Activated CD8-positive, alpha-beta T cell treated with anti-CD3 and anti-CD28 coated beads, Interleukin-2, amount 10 ng/mL, durations not matched to agents 7 days and 5 days (primary cell): ENCODE data around the gene MED15. TPM values are rescaled to one million over a fixed set of nuclear protein-coding genes. Genes with fewer than 3 reads are reported as not detected.

Experiments used
- ATAC-seq: fragments of 150-1000 bp; cut with Tn5 transposase; one replicate; pipeline ENCODE4 v1.10.0; 2021; ENCODE audit warnings: moderate library complexity
- CTCF ChIA-PET: fragments of 350-600 bp; sonication (Branson Sonifier 250); formaldehyde crosslinking; loops from one replicate; lab custom pipeline; 2021; ENCODE audit warnings: antibody characterized with exemption; lab: Charles Lee
- POLR2A ChIA-PET: fragments of 350-600 bp; sonication (Branson Sonifier 250); formaldehyde crosslinking; loops from one replicate; lab custom pipeline; 2021; ENCODE audit warnings: antibody characterized with exemption; lab: Charles Lee
- DNase-seq: peaks from one replicate; pipeline ENCODE4 v3.0.0-alpha.2; 2020
- H3K27ac Mint-ChIP-seq: one replicate; pipeline ENCODE4 v1.8.0; 2021; ENCODE audit warnings: mild to moderate bottlenecking, mixed read lengths
- H3K27me3 Mint-ChIP-seq: one replicate; pipeline ENCODE4 v1.8.0; 2021; ENCODE audit warnings: low read depth, mixed read lengths
- H3K36me3 Mint-ChIP-seq: one replicate; pipeline ENCODE4 v1.8.0; 2021; ENCODE audit warnings: low read depth, mixed read lengths
- H3K4me1 Mint-ChIP-seq: one replicate; pipeline ENCODE4 v1.8.0; 2021; ENCODE audit warnings: low read depth, mixed read lengths
- H3K4me3 Mint-ChIP-seq: one replicate; pipeline ENCODE4 v1.8.0; 2021; ENCODE audit warnings: mild to moderate bottlenecking, mixed read lengths
- H3K9me3 Mint-ChIP-seq: one replicate; pipeline ENCODE4 v1.8.0; 2022; ENCODE audit warnings: mixed read lengths; ENCODE audit not compliant: insufficient read depth
- total RNA-seq, 2 experiments: library from RNA; stranded (reverse); gene quantifications; one replicate each; pipeline ENCODE4 v1.2.3, GENCODE V29; 2021

Gene MED15
- total RNA-seq, 2 experiments from 2014 or later, result 155 to 161 TPM

DNA sequence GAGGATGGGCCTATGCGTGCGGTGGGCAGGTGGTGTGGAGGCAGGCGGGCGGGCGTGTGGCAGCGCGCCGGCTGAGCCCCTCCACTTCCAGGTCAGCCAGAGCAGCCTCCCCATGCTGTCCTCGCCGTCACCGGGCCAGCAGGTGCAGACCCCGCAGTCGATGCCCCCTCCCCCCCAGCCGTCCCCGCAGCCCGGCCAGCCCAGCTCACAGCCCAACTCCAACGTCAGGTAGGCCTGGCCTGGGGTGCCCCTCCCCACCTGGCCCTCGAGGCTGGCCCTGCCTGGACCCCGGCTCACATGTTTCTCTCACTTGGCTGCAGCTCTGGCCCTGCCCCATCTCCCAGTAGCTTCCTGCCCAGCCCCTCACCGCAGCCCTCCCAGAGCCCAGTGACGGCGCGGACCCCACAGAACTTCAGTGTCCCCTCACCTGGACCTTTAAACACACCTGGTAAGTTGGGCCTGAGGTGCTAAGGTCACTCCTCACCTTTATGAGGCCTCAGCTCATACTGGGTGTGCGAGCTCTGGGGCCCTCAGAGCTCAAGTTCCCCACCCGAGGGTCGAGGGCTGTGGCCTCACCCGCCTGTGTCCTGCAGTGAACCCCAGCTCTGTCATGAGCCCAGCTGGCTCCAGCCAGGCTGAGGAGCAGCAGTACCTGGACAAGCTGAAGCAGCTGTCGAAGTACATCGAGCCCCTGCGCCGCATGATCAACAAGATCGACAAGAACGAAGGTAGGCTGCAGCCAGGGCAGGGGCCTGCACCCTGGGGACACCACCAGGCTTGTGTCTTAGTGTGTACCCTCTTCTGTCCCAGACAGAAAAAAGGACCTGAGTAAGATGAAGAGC, 75.3 kb downstream of the MED15 start:
- no peaks in the 10 kb centered on the region for H3K27me3 Mint-ChIP-seq
- no peak overlapping the region for H3K4me3 Mint-ChIP-seq
- no peaks in the 10 kb centered on the region for H3K9me3 Mint-ChIP-seq
- ChIA-PET POLR2A (no interaction called here), CTCF (interaction anchor here (1.6 to 1.8 kb wide), 2 partner anchors 18 to 31 kb away, joined by 3 to 7 read pairs; no protein-coding TSS in a partner anchor)
- H3K27ac Mint-ChIP-seq, result no peak overlapping the region
- H3K4me1 Mint-ChIP-seq, result peaks cover 5% of the 10 kb centered on the region
- H3K36me3 Mint-ChIP-seq, result peaks cover 41% of the 10 kb centered on the region
- DNase-seq (no peak), ATAC-seq (no peak)

DNA sequence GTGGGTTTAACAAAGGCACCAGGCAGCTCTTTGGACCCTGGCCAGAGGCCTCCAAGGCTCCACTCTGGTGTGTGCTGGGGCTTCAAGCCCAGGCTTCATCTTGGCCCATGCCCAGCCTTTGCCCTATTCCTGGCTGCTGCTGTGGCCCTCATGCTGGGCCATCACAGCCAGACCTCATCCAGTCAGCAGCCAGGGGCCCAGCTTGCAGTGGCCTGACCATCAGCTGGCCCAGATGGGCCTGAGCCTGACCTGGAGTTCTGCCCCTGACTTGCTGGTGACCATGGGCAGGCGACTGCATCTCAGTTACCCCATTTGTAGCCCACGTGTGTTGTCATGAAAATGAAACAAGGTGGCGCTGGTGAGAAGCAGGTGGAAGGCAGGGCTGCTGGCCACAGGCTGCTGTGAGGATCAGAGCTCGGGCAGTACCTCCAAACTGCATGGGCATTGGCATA, 76.1 kb downstream of the MED15 start:
- no peaks in the 10 kb centered on the region for H3K27me3 Mint-ChIP-seq
- CTCF ChIA-PET, result interaction anchor here (1.3 to 1.8 kb wide), 3 partner anchors 14 to 32 kb away, joined by 3 to 7 read pairs (median 6); no protein-coding TSS in a partner anchor
- peaks cover 5% of the 10 kb centered on the region for H3K4me1 Mint-ChIP-seq
- DNase-seq, result no peak
- no peak overlapping the region for H3K4me3 Mint-ChIP-seq
- H3K9me3 Mint-ChIP-seq, result no peaks in the 10 kb centered on the region
- no peak for ATAC-seq
- peaks cover 40% of the 10 kb centered on the region for H3K36me3 Mint-ChIP-seq
- POLR2A ChIA-PET, result interaction anchor here (0.7 kb wide), 1 partner anchor 1142 kb away, joined by 4 read pairs; no protein-coding TSS in a partner anchor
- no peak overlapping the region for H3K27ac Mint-ChIP-seq

DNA sequence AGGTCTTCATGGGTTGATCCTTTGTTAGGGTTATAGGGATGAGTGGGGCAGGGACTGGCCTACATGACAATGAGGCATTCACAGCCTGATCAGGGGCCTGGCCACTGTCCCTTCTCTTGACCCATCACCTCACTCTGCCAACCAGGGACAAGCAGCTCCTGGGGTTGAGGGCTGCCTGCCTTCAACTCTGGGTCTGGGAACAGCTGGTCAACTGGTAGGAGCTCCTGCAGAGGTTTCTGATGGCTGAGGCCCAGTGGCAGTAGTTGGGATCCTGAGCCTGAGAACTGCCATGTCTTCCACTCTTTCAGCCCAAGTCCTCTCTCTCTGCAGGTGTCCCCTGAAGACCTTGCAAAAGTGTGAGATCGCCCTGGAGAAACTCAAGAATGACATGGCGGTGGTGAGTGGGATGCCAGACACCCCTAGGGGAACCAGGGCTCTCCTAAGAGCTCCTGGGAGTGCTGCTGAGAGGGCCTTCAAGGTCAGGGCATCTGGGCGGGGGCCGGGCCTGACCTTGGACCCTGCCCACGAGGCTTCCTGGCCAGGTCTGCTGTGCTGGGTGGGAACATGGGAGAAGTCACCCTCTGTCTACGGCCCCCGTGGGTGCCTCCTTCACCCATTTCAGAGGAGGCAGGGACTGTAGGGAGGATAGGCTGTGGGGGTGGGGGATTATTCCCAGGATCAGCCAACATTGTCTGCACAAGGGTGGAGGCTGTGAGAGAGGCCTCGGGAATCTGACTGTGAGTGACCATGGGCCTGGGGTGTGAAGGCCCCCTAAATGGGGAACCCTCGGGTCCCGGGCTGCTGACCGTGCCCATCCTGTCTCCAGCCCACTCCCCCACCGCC, 76.8 kb downstream of the MED15 start:
- H3K4me1 Mint-ChIP-seq, result peaks cover 5% of the 10 kb centered on the region
- no peaks in the 10 kb centered on the region for H3K27me3 Mint-ChIP-seq
- CTCF ChIA-PET, result interaction anchor here (1.3 to 1.8 kb wide), 3 partner anchors 15 to 33 kb away, joined by 3 to 7 read pairs (median 6); no protein-coding TSS in a partner anchor
- peak overlapping the region; percentile 25 for H3K27ac Mint-ChIP-seq
- H3K36me3 Mint-ChIP-seq, result peaks cover 37% of the 10 kb centered on the region
- no peak for DNase-seq
- ATAC-seq, result no peak
- H3K9me3 Mint-ChIP-seq, result no peaks in the 10 kb centered on the region
- POLR2A ChIA-PET, result interaction anchor here (0.7 to 1.0 kb wide), 2 partner anchors 10 to 1141 kb away, joined by 3 to 4 read pairs; no protein-coding TSS in a partner anchor
- H3K4me3 Mint-ChIP-seq, result no peak overlapping the region

DNA sequence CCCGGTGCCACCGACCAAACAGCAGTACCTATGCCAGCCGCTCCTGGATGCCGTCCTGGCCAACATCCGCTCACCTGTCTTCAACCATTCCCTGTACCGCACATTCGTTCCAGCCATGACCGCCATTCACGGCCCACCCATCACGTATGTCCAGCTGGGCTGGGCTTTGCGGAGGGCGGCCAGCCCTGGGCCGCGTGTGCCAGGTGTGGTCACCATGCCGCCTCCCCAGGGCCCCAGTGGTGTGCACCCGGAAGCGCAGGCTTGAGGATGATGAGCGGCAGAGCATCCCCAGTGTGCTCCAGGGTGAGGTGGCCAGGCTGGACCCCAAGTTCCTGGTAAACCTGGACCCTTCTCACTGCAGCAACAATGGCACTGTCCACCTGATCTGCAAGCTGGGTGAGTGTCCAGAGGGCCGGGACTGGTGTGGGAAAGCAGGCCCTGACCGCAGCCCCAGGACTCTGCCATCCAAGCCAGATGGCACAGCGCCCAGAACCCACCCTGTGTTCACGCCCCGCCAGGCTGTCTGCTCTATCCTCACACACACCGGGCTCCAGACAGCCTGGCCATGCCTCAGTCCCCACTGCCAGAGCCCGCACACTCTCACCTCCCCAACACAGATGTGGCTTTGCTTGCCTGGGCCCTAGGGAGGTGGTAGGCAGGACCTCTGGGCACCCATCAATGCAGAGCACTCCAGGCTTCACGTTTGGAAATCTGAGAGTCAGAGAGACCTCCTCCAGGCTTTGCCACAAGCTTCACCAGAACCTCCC, 77.6 kb downstream of the MED15 start:
- Mint-ChIP-seq H3K9me3 (no peaks in the 10 kb centered on the region), H3K4me3 (no peak overlapping the region), H3K4me1 (peaks cover 4% of the 10 kb centered on the region), H3K27me3 (no peaks in the 10 kb centered on the region), H3K36me3 (peaks cover 32% of the 10 kb centered on the region), H3K27ac (no peak overlapping the region)
- POLR2A ChIA-PET, result interaction anchor here (1.0 kb wide), 1 partner anchor 9 kb away, joined by 3 read pairs; no protein-coding TSS in a partner anchor
- CTCF ChIA-PET, result interaction anchor here (1.2 kb wide), 1 partner anchor 21 kb away, joined by 3 read pairs; no protein-coding TSS in a partner anchor
- DNase-seq (no peak), ATAC-seq (no peak)

DNA sequence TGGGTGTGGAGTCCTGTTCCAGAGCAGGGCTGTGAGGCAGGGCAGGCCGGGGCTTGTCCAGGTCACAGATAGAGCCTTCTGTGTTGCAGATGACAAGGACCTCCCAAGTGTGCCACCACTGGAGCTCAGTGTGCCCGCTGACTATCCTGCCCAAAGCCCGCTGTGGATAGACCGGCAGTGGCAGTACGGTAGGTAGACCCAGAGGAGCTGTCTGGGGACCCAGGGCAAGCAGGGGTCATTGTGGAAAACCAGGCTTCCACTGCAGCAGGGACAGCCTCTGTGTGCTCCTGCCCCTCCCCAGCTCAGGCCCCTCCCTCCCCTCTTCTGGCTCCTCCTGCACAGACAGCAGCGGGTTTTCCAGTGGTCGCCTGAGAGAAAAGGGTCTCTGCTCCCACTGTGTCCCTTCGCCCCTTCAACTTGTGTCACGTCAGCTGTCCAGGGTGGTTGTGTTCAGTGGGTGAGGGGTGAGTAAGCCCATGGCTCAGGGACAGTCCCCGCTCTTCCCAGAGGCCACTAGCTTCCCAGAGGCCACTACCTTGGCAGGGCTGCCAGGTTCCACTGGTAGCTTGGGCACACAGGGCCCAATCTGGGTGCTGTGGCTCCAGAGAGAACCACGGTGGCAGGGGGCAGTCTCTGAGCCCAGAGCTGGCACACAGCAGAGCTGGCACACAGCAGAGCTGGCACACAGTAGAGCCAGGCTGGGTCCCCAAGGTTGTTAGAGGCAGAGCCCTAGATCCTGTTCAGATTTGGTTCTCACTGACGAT, 78.4 kb downstream of the MED15 start:
- H3K4me1 Mint-ChIP-seq, result no peaks in the 10 kb centered on the region
- no peaks in the 10 kb centered on the region for H3K9me3 Mint-ChIP-seq
- DNase-seq (no peak), ATAC-seq (no peak)
- H3K4me3 Mint-ChIP-seq, result no peak overlapping the region
- no peaks in the 10 kb centered on the region for H3K27me3 Mint-ChIP-seq
- CTCF ChIA-PET, result interaction anchor here (1.1 to 1.2 kb wide), 2 partner anchors 16 to 21 kb away, joined by 3 to 4 read pairs; no protein-coding TSS in a partner anchor
- no peak overlapping the region for H3K27ac Mint-ChIP-seq
- POLR2A ChIA-PET, result no interaction called here
- H3K36me3 Mint-ChIP-seq, result peaks cover 29% of the 10 kb centered on the region

DNA sequence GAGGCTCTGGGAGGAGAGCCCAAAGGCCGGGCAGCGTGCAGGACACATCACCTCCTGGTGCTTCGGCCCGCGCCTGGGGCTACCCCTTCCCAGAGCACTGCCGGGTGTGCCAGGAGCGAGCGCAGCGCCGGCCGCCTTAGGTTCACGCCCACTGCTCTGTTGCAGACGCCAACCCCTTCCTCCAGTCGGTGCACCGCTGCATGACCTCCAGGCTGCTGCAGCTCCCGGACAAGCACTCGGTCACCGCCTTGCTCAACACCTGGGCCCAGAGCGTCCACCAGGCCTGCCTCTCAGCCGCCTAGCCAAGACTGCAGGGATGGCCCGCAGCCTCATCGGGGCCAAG, 79.0 kb downstream of the MED15 start:
- Mint-ChIP-seq H3K36me3 (peaks cover 29% of the 10 kb centered on the region), H3K4me3 (no peak overlapping the region), H3K9me3 (no peaks in the 10 kb centered on the region), H3K27me3 (no peaks in the 10 kb centered on the region), H3K4me1 (no peaks in the 10 kb centered on the region), H3K27ac (no peak overlapping the region)
- DNase-seq, result no peak
- CTCF ChIA-PET, result interaction anchor here (1.1 to 1.2 kb wide), 2 partner anchors 17 to 22 kb away, joined by 3 to 4 read pairs; no protein-coding TSS in a partner anchor
- POLR2A ChIA-PET, result no interaction called here
- ATAC-seq, result no peak

DNA sequence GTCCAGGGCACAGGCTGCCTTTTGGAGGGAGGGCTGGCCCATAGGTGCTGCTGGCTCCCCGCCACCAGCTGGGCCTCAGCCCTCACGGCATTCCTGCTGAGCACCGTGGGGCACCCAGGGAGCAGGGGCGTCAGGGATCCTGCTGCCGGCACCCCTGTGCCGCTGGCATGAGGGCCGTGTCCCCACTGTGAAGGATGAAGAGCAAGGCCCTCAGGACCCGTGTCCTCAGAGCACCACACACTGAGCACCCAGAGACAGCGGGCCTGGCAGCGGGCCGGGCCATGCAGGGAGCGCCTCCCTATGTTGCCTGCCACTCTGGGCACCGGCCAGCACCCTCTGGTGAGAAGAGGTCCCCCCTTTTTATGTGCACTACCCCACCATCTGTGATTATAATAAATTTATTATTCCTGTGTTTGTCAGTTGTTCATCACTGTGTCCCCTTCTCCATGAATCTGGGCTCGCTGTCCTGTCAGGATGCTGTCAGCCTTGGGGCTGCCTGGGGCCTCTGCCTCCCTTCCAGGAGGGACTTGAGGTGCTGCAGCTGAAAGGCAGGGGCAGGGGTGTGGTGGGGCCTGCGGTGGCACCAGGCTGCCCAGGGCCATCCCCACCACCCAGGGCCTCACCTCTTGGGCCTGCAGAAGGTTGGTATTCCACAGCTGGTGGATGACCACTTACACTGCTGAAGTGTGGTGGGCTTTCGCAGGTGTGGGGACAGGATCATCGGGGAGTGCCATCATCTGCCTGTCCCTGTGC, 80.0 kb downstream of the MED15 start:
- no peaks in the 10 kb centered on the region for H3K27me3 Mint-ChIP-seq
- ATAC-seq (no peak), DNase-seq (no peak)
- H3K36me3 Mint-ChIP-seq, result peaks cover 26% of the 10 kb centered on the region
- no peaks in the 10 kb centered on the region for H3K9me3 Mint-ChIP-seq
- ChIA-PET CTCF (no interaction called here), POLR2A (no interaction called here)
- H3K4me3 Mint-ChIP-seq, result no peak overlapping the region
- H3K27ac Mint-ChIP-seq, result no peak overlapping the region
- H3K4me1 Mint-ChIP-seq, result no peaks in the 10 kb centered on the region

DNA sequence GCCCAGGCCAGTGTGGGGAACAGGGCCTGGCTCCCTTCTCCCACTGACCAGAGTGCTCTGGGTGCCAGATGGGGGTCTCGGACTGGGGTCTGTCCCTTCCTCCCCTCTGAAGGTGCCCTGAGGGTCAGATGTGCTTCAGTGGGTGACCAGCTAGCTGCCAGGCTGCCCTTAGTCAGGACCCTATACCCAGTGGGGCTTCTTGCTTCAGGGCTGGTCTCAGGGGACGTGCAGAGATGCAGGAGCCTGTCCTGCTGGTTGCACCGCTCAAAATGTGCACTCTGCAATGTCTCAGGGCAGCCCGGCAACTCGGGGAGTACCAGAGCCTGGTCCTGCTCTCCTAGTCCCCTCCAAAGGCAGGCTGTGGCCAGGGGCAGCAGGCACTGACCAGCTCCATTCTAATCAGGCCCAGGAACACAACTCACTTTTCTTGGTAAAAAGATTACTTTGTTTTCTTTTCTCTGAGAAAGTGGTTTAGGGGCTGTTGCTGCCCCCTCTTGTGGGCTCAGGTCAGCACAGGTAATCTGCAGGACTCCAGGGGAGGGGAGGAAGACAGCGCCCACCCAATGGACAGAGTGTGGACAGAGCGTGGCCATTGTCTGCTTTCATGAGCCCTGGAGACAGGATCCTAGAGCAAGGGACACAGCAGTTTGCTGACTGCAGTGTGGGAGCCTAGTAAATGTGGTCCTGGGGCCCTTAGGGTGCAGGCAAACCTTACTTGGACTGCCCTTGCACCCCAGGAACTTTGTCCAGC, 80.9 kb downstream of the MED15 start:
- ChIA-PET POLR2A (no interaction called here), CTCF (no interaction called here)
- Mint-ChIP-seq H3K27me3 (no peaks in the 10 kb centered on the region), H3K36me3 (peaks cover 22% of the 10 kb centered on the region), H3K9me3 (no peaks in the 10 kb centered on the region), H3K4me3 (no peak overlapping the region), H3K4me1 (peaks cover 3% of the 10 kb centered on the region), H3K27ac (peak overlapping the region; percentile 30)
- ATAC-seq (no peak), DNase-seq (no peak)

DNA sequence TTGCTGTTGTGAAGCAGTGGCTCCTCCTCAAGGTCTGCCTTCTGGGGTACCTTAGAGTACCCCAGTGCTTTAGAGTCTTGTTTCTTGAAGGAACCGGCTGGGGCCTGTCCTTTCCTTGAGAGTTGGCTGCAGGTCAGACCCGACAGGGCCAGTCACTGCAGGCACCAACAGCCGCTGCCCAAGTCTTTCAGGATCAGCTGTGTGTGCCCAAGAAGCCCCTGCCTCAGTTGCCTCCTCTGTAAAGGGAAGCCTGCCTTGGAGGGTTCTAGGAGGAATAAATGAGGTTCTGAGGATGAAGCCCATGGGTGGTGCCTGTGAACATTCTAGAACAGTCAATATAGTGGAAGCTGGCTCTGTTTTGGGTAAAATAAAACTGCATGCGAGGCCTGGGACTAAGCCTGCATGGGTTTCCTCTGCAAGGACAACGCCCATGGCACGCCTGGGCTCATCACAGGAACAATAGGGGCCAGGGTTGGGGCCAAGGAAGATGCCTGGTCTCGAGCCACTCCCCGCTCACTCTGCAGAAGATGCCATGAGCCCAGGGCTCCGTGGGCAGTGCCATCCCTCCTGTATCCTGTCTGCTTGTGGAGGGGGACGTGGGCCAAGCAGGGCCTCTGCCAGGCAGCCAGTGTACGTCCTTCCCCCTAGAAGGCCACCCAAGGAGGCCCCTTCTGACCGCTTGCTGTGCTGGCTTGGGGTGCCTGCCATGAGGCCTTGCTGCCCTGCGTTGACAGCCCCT, 81.6 kb downstream of the MED15 start:
- H3K9me3 Mint-ChIP-seq, result no peaks in the 10 kb centered on the region
- ChIA-PET CTCF (no interaction called here), POLR2A (no interaction called here)
- H3K27ac Mint-ChIP-seq, result no peak overlapping the region
- peaks cover 19% of the 10 kb centered on the region for H3K36me3 Mint-ChIP-seq
- ATAC-seq (no peak), DNase-seq (no peak)
- peaks cover 3% of the 10 kb centered on the region for H3K4me1 Mint-ChIP-seq
- H3K4me3 Mint-ChIP-seq, result no peak overlapping the region
- no peaks in the 10 kb centered on the region for H3K27me3 Mint-ChIP-seq
